Femur (tissue), 1 donor: ENCODE data around the gene LOXHD1.

ENCODE experiments used
- DNase-seq: peaks from one replicate; pipeline ENCODE4 v3.0.0-alpha.2; 2017

Gene LOXHD1

GRCh38 chr18:46445522-46446313 is 211.3 kb downstream of the LOXHD1 start:
- no peak for DNase-seq

- no peak for DNase-seq
Observed at GRCh38 chr18:46439037-46439436, 218.0 kb downstream of the LOXHD1 start.

GRCh38 chr18:46437061-46437460 is 220.0 kb downstream of the LOXHD1 start:
- DNase-seq: no peak

- no peak for DNase-seq
Observed at GRCh38 chr18:46436621-46437020, 220.4 kb downstream of the LOXHD1 start.

GRCh38 chr18:46435031-46435430 is 222.0 kb downstream of the LOXHD1 start:
- DNase-seq: no peak

GRCh38 chr18:46434629-46435028 is 222.4 kb downstream of the LOXHD1 start:
- no peak for DNase-seq

- DNase-seq: no peak
Observed at GRCh38 chr18:46433121-46433826, 223.7 kb downstream of the LOXHD1 start.

GRCh38 chr18:46431522-46432171 is 225.4 kb downstream of the LOXHD1 start:
- DNase-seq: no peak

GRCh38 chr18:46429649-46430224 is 227.3 kb downstream of the LOXHD1 start:
- no peak for DNase-seq

GRCh38 chr18:46429130-46429529 is 227.9 kb downstream of the LOXHD1 start:
- DNase-seq: no peak

- no peak for DNase-seq
Observed at GRCh38 chr18:46428368-46428767, 228.7 kb downstream of the LOXHD1 start.

GRCh38 chr18:46427216-46427995 is 229.6 kb downstream of the LOXHD1 start:
- no peak for DNase-seq
